GM19043 (cell line): ENCODE data around the gene HMGXB3.
"Not testable (repeated sequence)": the region's sequence is repeated elsewhere in the genome, so short reads cannot be mapped to it uniquely, and the experiment has no call there.

ENCODE experiments used
- ATAC-seq: cut with Tn5 transposase; IDR thresholded peaks from one replicate; pipeline ENCODE4 v1.9.1; 2021; ENCODE audit warnings: low read depth; ENCODE audit not compliant: unreplicated experiment

HMGXB3 gene

DNA sequence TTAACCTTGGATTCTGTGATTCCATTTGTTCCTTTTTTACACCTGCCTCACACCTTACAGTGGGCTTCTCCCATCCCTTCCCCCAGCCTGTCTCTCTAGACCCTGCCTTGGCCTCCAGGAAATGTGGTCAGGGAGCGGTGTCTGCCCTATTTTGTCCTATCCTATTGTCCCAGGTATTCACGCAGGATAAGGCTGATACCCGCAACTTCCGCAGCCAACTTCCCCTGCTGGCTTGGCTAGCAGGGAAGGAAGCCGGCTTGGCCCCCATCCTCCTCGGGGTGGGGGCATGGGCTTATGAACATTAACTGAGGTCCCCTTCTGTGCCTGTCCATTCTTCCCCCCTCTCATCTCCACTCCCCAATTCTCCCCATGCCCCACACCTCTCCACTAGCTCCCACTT, 82.3 kb downstream of the HMGXB3 start:
- ATAC-seq, result no peak

DNA sequence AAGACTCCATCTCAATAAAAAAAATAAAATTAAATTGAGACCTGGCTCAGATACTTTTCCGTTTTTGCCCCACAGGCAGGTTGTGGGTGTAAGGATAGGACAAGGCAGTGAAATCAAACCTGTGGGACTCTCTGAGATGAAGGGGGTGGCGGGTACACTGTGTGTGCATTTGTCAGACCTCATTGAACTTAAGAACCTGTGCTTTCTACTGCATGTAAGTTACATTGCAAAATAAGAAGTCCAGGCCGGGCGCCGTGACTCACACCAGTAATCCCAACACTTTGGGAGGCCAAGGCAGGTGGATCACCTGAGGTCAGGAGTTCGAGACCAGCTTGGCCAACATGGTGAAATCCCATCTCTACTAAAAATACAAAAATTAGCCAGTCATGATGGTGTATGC, 84.2 kb downstream of the HMGXB3 start:
- not testable (repeated sequence) for ATAC-seq

DNA sequence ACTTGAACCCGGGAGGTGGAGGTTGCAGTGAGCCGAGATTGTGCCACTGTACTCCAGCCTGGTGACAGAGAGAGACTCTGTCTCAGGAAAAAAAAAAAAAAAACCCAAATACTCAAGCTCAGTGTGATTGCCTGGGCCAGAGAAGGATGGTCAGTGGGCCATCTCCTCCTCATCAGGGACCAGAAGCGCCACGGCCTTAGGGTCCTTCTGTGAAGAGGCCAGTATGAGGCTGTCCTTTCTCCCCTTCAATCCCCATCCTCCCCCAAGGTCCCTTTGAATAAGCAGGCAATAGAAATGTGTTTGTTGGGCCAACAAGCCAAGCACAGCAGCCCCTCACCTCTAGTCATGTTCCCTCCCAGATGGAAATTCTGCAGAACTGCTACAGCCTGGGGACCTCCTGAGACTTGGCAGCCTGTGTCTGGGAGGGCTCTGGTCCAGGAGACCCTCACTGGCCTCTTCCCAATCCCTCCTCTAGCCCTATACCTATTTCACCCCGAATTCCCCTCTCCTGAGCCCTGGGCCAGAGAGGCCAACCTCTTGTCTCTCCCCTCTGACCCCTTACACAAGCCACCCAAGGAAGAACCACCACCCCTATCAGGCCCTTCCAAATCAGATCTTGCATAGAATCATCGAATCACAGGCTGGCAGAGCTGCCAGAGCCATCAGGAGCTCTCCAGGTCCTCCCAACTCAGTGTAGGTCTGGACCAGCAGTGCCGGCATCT, 84.8 kb downstream of the HMGXB3 start:
- no peak for ATAC-seq

DNA sequence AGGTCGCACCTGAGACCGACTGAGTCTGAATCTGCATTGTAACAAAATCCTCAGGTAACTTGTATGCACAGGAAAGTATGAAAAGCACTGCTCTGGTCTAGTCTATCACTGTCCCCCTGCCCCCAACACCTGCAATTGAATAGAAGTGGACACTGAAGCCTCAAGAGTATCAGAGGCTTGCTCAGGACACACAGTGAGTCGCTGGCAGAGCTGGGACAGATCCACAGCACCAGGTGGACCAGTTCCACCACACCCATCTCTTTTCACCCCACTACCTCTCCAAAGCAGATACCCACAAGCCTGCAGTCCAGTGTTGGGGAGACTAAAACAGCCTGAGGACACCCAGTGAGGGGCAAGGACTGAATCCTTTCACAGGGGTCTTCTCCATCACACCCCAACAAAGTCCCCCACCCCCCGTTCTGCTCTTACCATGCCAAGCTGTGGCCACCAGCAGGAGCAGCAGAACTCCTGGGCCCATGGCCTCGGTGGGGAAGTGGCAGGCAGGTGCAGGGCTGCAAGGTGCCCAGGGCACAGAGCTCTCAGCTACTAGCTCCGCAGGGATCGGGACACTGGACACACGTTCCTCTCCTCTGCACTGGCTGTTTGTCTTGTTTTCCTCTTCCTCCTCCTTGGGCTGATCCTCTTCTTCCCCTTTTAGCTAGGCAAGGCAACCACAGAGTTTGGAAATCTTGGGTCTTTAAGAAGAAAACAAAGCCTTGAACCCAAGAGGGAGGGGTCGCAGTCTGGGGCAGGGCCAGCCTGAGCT, 85.6 kb downstream of the HMGXB3 start, which contains the start of gene CSF1R:
Gene CSF1R (minus strand): TSS at position 605 of the 766 bp plus-strand sequence. CDS start 127 bp downstream, at position 478.
- ATAC-seq, result no peak

- no peak for ATAC-seq
Measured at GRCh38 chr5:150092159-150092787, 91.7 kb downstream of the HMGXB3 start.

DNA sequence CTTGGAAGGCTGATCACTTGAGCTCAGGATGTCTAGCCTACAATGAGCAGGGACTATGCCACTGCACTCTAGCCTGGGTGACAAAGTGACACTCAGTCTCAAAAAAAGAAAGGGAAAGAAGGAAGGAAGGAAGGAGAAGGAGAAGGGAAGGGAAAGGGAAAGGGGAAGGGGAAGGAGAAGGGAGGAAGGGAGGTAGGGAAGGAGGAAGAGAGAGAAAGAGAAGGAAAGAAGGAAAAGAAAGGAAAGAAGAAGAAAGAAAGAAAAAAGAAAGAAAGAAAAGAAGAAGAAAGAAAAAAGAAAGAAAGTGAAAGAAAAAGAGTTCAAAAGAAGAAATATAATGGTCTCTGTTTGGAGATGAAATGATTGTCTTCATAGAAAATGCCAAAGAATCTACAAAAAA, 96.6 kb downstream of the HMGXB3 start:
- ATAC-seq, result no peak

- ATAC-seq, result no peak
Measured at GRCh38 chr5:150101023-150101422, 100.5 kb downstream of the HMGXB3 start.
